NCI-H446 treated with DMSO at 0.1 percent for 48 hours (cell line): ENCODE results near the gene URB1.
"Not testable (repeated sequence)": the region's sequence is repeated elsewhere in the genome, so short reads cannot be mapped to it uniquely, and the experiment has no call there.

Source experiments
- DNase-seq: peaks from one replicate; lab custom pipeline; 2025; lab: John Stamatoyannopoulos, UW

Gene URB1

GRCh38 chr21:32411350-32412161 lies 18.7 kb upstream of the URB1 start:
- DNase-seq = no peak

GRCh38 chr21:32410916-32411315 lies 18.1 kb upstream of the URB1 start:
- no peak for DNase-seq

- DNase-seq = no peak
These were observed 17.5 kb upstream of the URB1 start for GRCh38 chr21:32410291-32410690.

GRCh38 chr21:32406405-32406804 lies 13.6 kb upstream of the URB1 start:
- no peak for DNase-seq

- no peak for DNase-seq
These were observed 10.5 kb upstream of the URB1 start for GRCh38 chr21:32403201-32403777.

- DNase-seq = no peak
These were observed 827 bp upstream of the URB1 start for GRCh38 chr21:32393677-32394001.

GRCh38 chr21:32392299-32392879 lies 423 bp downstream of the URB1 start:
- no peak for DNase-seq

- no peak for DNase-seq
These were observed 1.1 kb downstream of the URB1 start for GRCh38 chr21:32391755-32392154.

- not testable (repeated sequence) for DNase-seq
These were observed 2.1 kb downstream of the URB1 start for GRCh38 chr21:32390537-32391224.

GRCh38 chr21:32389337-32390015 lies 3.3 kb downstream of the URB1 start:
- DNase-seq = no peak

- DNase-seq = no peak
These were observed 4.5 kb downstream of the URB1 start for GRCh38 chr21:32388306-32388705.

- DNase-seq = no peak
These were observed 5.7 kb downstream of the URB1 start for GRCh38 chr21:32387151-32387550.

- DNase-seq = no peak
These were observed 6.5 kb downstream of the URB1 start for GRCh38 chr21:32386195-32386870.

GRCh38 chr21:32383812-32384211 lies 9.0 kb downstream of the URB1 start:
- no peak for DNase-seq

- DNase-seq = no peak
These were observed 10.6 kb downstream of the URB1 start for GRCh38 chr21:32382108-32382644.

- DNase-seq = no peak
These were observed 11.2 kb downstream of the URB1 start for GRCh38 chr21:32381571-32381970.

- no peak for DNase-seq
These were observed 11.9 kb downstream of the URB1 start for GRCh38 chr21:32380940-32381339.

GRCh38 chr21:32378956-32379355 lies 13.9 kb downstream of the URB1 start:
- DNase-seq = no peak

GRCh38 chr21:32377991-32378390 lies 14.8 kb downstream of the URB1 start:
- no peak for DNase-seq

GRCh38 chr21:32377506-32377905 lies 15.3 kb downstream of the URB1 start:
- no peak for DNase-seq

GRCh38 chr21:32372755-32373154 lies 20.1 kb downstream of the URB1 start:
- no peak for DNase-seq

GRCh38 chr21:32371913-32372314 lies 20.9 kb downstream of the URB1 start:
- no peak for DNase-seq
